ENCODE data around the gene GATAD1.
"Not testable (repeated sequence)": the region's sequence is repeated elsewhere in the genome, so short reads cannot be mapped to it uniquely, and the experiment has no call there.

GATAD1 gene, protein sequence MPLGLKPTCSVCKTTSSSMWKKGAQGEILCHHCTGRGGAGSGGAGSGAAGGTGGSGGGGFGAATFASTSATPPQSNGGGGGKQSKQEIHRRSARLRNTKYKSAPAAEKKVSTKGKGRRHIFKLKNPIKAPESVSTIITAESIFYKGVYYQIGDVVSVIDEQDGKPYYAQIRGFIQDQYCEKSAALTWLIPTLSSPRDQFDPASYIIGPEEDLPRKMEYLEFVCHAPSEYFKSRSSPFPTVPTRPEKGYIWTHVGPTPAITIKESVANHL

DNA sequence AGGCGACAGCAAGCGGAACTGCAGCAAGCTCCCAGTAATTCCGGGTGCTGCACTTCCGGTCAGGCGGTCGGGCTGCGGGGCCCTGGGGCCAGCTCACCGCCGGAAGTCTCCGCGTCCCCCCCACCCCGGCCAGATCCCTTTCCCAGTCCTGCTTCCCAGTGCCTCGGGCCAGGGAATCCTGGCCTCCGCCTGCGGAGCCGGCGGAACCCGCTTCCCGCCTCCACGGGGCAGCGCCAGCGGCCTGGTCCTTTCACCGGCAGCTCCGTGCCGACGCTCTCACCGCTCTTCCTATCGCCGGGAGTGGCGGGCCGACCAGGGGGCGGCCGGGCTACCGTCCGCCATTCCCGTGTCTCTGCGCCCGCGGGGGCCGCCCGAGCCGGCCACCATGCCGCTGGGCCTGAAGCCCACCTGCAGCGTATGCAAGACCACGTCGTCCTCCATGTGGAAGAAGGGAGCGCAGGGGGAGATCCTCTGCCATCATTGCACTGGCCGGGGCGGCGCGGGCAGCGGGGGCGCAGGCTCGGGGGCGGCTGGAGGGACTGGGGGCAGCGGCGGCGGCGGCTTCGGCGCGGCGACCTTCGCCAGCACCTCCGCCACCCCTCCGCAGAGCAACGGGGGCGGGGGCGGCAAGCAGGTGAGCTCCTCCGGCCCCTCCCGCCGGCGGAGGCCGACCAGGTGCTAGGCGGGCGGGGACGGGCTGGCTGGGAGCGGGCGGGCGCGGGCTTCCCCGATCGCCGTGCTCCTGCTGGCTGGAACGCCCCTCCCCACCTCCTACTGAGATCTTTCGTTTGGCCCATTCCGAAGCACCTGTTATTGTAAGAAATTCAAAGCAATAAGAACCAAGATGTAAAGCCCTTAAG, at the start of gene GATAD1:
Gene GATAD1, plus strand, starts transcription at position 138 of the 860 bp plus-strand sequence. Its CDS starts 248 bp downstream, at position 386.
- Mint-ChIP-seq H3K4me1 (ENCODE audit: low read depth) (peaks cover 25% of the 10 kb centered on the region), H3K27me3 (no peaks in the 10 kb centered on the region), H3K36me3 (ENCODE audit: low read depth) (peaks cover 42% of the 10 kb centered on the region), H3K27ac (peak within 1 kb of the TSS; percentile 93), H3K4me3 (peak within 1 kb of the TSS; percentile 78), H3K9me3 (no peaks in the 10 kb centered on the region)
- peak; percentile 86 for DNase-seq

DNA sequence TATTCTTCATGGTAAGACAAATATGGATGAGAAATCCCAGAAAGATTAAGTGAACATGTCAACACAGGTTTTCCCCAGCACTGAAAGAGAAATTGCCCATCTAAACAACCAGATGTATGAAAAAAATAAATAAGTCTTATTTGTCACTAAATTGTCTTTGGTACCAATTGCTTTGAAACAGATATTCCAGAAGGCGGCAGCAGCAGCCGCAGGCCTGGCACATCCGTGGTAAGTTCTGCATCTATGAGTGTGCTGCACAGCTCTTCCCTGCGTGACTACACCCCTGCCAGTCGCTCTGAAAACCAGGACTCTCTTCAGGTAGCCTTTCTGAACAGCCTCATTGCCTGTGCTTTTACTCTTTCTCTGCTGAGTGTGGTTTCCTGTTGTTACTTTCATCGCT, 49.7 kb upstream of the GATAD1 start:
- Mint-ChIP-seq H3K4me3 (no peak overlapping the region), H3K9me3 (no peaks in the 10 kb centered on the region), H3K4me1 (ENCODE audit: low read depth) (peaks cover 1% of the 10 kb centered on the region), H3K27ac (no peak overlapping the region), H3K36me3 (ENCODE audit: low read depth) (peaks cover 51% of the 10 kb centered on the region), H3K27me3 (no peaks in the 10 kb centered on the region)
- no peak for DNase-seq

DNA sequence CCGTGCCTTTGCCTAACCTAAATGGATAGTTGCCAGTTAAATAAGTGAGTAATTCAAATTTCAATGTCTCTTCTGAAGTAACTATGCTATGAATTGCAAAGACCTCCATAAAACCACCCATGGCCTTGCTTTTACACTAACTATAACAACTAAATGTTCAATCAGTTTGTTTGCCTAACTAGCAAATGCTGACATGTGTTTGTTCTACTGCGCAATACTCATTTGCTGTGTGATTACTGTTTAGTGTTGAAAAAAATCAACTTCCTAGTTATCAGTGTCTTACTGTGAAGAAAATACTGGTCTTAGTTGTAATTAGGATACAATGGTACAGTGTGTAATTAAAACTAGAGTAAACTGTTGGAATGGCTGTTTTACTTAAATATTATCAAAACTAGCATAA, 47.3 kb upstream of the GATAD1 start:
- Mint-ChIP-seq H3K27me3 (no peaks in the 10 kb centered on the region), H3K4me3 (no peak overlapping the region), H3K36me3 (ENCODE audit: low read depth) (peaks cover 47% of the 10 kb centered on the region), H3K9me3 (no peaks in the 10 kb centered on the region), H3K4me1 (ENCODE audit: low read depth) (peaks cover 20% of the 10 kb centered on the region), H3K27ac (no peak overlapping the region)
- no peak for DNase-seq

DNA sequence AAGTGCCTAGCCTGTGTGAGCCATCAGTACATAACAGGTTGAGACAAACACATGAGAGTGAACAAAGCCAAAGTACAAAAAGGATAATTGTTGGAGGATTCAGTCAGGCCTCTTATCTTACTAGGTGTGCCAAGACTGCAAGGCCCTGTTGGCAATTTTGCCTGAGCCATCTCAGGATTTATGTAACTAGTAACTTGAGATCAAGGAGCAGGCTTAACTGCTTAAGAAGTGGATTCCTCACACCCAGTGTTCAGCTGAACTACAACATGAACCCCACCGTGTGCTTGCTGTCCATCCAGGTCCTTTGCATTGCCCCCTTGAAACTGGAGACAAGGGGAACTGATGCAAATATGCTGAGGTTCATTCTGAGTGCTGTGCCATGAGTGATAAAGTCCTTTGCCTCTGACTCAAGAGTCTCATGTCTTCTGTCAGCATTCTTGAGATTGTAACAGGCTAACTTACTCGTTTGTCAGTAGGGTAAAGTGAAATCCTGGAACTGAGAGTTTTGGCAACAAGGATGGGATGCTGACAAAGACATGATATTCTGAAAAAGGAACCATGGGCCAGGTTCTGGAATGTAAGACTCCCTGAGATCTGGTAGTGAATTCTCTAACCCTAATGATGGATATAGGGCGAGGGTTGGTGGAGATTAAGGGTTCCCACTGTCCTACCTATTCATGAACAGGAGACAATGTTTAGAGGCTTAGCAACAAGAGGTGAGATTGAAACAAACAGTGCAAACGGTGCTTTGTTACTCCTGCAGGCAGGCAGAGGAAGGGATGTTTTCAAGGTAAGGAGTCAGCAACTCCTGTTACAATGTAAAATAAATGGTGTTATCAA, 44.1 kb upstream of the GATAD1 start:
- Mint-ChIP-seq H3K27me3 (no peaks in the 10 kb centered on the region), H3K36me3 (ENCODE audit: low read depth) (peaks cover 24% of the 10 kb centered on the region), H3K27ac (no peak overlapping the region), H3K4me3 (no peak overlapping the region), H3K9me3 (no peaks in the 10 kb centered on the region), H3K4me1 (ENCODE audit: low read depth) (peaks cover 20% of the 10 kb centered on the region)
- DNase-seq: no peak

DNA sequence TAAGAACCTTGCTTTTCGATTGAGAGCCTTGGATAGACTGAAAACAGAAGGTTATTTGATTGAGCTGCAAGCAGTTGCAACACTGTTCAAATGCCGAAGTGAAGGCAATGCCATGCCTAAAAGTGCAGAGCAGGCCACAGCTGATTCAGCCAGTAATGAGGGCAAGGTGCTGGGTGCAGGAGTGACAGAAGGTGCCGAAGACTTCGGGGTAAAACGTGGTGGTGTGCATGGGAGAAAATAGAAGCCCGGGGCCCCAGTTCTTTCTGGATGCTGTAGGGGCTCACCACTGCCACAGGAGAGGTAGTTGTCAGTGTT, 43.6 kb upstream of the GATAD1 start:
- Mint-ChIP-seq H3K9me3 (no peaks in the 10 kb centered on the region), H3K27me3 (no peaks in the 10 kb centered on the region), H3K4me1 (ENCODE audit: low read depth) (peaks cover 20% of the 10 kb centered on the region), H3K4me3 (no peak overlapping the region), H3K36me3 (ENCODE audit: low read depth) (peaks cover 18% of the 10 kb centered on the region), H3K27ac (peak overlapping the region; percentile 71)
- DNase-seq: no peak

DNA sequence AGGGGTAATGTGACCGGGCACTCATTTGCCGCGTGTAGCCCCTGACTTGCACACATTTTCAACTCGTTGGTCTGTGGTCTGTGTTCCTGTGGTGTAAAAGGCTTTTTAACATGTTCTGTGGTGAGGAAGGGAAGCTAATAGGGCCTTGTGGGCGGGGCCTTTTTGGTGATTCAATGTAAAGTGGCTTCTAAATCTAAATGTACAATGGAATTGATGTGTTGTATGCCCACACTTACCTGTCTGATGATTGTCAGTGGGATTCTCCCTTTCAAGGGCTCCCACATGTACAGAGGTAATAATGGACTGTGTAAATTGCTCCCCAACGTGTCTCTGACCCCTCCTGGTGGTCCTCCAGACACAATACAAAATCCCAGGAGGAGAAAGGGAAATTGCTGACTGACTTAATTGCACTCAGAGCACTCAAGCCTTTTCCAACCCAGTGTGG, 43.1 kb upstream of the GATAD1 start:
- H3K4me3 Mint-ChIP-seq: no peak overlapping the region
- H3K4me1 Mint-ChIP-seq (ENCODE audit: low read depth): peaks cover 20% of the 10 kb centered on the region
- no peaks in the 10 kb centered on the region for H3K9me3 Mint-ChIP-seq
- no peak for DNase-seq
- no peaks in the 10 kb centered on the region for H3K27me3 Mint-ChIP-seq
- H3K27ac Mint-ChIP-seq: peak overlapping the region; percentile 71
- H3K36me3 Mint-ChIP-seq (ENCODE audit: low read depth): peaks cover 14% of the 10 kb centered on the region

DNA sequence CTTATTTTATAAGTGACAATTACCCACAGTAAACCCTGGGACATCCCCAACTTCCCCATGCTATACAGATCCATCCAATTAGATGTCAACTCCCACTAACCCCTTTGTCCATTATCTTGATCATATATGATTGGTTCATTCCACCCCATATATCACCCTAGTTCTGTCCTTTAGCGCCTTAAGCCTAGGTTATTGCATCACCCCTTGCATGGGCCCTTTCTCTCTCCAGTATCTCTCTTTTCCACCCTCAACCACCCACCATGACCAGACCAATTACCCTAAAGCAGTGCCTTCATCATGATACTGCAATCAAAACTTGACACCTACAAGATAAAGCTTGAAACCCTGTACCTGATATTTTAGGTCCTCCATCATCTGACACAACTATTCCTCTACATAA, 37.9 kb upstream of the GATAD1 start:
- H3K4me3 Mint-ChIP-seq: no peak overlapping the region
- no peak overlapping the region for H3K27ac Mint-ChIP-seq
- no peaks in the 10 kb centered on the region for H3K36me3 Mint-ChIP-seq (ENCODE audit: low read depth)
- DNase-seq: no peak
- peaks cover 21% of the 10 kb centered on the region for H3K27me3 Mint-ChIP-seq
- H3K4me1 Mint-ChIP-seq (ENCODE audit: low read depth): peaks cover 2% of the 10 kb centered on the region
- no peaks in the 10 kb centered on the region for H3K9me3 Mint-ChIP-seq

DNA sequence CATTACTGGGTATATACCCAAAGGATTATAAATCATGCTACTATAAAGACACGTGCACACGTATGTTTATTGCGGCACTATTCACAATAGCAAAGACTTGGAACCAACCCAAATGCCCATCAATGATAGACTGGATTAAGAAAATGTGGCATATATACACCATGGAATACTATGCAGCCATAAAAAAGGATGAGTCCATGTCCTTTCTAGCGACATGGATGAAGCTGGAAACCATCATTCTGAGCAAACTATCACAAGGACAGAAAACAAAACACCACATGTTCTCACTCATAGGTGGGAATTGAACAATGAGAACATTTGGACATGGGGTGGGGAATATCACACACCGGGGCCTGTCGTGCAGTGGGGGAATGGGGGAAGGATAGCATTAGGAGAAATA, 37.1 kb upstream of the GATAD1 start:
- not testable (repeated sequence) for H3K4me3 Mint-ChIP-seq; DNase-seq; H3K4me1 Mint-ChIP-seq (ENCODE audit: low read depth); H3K9me3 Mint-ChIP-seq; H3K36me3 Mint-ChIP-seq (ENCODE audit: low read depth); H3K27ac Mint-ChIP-seq
- H3K27me3 Mint-ChIP-seq: peaks cover 21% of the 10 kb centered on the region

DNA sequence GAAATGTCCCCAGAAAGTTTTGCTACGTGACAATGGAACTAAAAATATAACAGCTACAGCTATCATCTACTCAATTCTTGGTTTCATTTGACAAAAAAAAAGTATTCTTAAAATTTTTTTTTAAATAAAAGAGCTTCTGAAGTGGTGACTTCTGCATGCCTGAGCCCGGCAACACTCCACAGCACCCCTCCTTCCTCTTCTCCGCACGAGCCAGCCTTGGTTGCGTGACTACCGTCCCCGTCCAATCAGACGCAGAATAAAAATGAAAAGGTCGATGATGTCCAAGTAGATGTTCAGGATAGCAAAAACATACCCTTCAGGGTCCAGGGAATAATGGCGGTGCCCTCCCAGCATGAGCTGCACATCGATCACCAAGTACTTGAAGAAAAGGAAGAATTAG, 34.5 kb upstream of the GATAD1 start:
- no peaks in the 10 kb centered on the region for H3K4me1 Mint-ChIP-seq (ENCODE audit: low read depth)
- no peaks in the 10 kb centered on the region for H3K36me3 Mint-ChIP-seq (ENCODE audit: low read depth)
- no peak for DNase-seq
- H3K27ac Mint-ChIP-seq: no peak overlapping the region
- H3K9me3 Mint-ChIP-seq: no peaks in the 10 kb centered on the region
- no peak overlapping the region for H3K4me3 Mint-ChIP-seq
- H3K27me3 Mint-ChIP-seq: peaks cover 21% of the 10 kb centered on the region

DNA sequence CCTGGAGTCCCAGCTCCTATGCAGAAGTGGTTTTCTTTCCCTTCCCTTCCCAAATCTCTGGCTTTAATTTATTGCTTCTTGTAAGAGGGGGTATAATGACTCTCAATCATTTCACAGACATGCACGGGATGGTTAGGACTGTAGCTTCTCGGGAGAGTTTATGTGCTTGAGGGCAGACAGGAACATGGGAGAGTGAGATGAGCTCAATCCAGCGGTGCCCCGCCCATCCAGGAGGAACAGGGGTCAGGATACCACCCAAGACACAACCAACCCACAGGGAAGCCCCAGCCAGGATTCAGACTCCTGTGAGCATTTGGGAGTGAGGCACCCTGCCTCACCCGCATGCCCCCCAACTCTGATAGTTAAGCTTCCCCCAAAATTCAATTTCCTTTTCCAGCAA, 33.7 kb upstream of the GATAD1 start:
- no peak for DNase-seq
- Mint-ChIP-seq H3K36me3 (ENCODE audit: low read depth) (no peaks in the 10 kb centered on the region), H3K27ac (no peak overlapping the region), H3K4me3 (no peak overlapping the region), H3K9me3 (no peaks in the 10 kb centered on the region), H3K27me3 (peaks cover 21% of the 10 kb centered on the region), H3K4me1 (ENCODE audit: low read depth) (no peaks in the 10 kb centered on the region)

DNA sequence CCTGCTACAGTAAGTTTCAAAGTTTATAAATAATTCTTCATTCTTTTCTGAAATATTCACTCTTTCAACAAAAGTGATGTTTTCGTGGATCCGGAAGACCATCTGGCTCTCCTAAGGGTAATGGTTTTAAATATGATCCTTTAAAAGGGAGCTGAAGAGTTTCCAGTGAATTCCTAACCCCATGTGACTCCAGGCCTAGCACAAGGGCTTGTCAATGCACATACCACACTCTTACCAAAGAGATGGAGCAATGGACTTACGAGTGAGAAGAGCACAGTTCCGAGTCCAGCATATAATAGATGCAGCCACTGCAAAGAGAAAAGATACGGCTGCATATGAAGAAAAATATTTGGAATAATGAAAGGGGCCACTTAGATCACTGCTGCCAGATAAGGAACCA, 32.1 kb upstream of the GATAD1 start:
- Mint-ChIP-seq H3K4me3 (no peak overlapping the region), H3K4me1 (ENCODE audit: low read depth) (no peaks in the 10 kb centered on the region), H3K27ac (no peak overlapping the region), H3K27me3 (peaks cover 16% of the 10 kb centered on the region), H3K36me3 (ENCODE audit: low read depth) (no peaks in the 10 kb centered on the region), H3K9me3 (no peaks in the 10 kb centered on the region)
- no peak for DNase-seq

DNA sequence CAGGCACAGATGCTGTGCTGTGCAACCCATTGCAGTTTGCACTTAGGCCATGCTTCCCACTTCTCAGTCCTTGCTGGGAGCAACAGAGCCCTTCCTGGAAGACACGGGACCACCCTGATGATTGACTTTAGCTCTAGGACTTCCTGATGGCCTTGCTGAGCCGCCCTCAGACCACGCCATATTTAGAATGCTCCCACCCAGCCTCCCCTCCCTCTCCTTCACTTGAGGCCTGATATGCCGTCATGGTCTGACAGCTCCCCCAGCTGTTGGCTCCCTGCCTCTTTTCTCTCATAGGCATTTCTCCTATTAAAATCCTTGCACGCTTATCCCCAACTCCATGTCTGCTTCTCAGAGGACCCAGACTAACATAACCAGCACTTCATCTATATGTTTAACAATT, 29.4 kb upstream of the GATAD1 start:
- H3K36me3 Mint-ChIP-seq (ENCODE audit: low read depth): no peaks in the 10 kb centered on the region
- H3K27me3 Mint-ChIP-seq: peaks cover 6% of the 10 kb centered on the region
- H3K4me1 Mint-ChIP-seq (ENCODE audit: low read depth): no peaks in the 10 kb centered on the region
- DNase-seq: no peak
- no peak overlapping the region for H3K27ac Mint-ChIP-seq
- H3K4me3 Mint-ChIP-seq: no peak overlapping the region
- no peaks in the 10 kb centered on the region for H3K9me3 Mint-ChIP-seq

DNA sequence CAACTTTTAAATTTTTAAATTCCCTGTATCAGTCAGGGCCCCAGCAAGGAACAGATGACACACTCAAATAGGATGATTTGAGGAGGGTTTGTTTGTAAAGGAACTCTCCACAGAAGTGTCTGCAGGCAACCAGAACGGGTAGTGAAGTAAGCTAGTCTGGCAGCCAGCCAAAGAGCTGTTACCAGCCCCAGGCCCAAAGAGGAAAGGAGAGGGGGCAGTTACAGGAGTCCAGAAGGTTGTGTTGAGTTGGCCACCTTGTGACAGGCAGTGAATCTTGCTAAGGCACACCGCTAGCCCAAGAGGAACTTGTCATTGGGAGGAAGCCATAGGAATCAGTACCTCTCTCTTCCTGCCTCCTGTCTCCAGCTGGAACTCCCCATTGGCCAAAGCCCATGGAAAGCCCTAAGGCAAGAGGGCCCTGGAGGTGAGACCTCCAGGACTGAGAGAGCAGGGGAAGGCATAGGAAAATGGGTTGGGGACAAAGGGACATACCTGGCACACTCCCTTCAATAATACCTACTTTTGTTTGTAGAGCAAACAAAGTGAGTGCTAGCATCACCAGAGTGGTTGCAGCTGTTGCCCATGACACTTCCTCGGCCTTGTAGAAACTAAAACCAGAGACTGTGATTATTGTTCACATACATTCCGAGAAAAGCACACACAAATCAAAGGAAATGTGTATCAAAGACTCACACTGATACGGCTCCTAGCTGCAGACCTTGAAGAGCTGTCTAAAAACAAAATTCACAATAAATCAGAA, 25.4 kb upstream of the GATAD1 start:
- Mint-ChIP-seq H3K9me3 (no peaks in the 10 kb centered on the region), H3K36me3 (ENCODE audit: low read depth) (no peaks in the 10 kb centered on the region), H3K4me3 (no peak overlapping the region), H3K27me3 (peaks cover 28% of the 10 kb centered on the region), H3K27ac (no peak overlapping the region), H3K4me1 (ENCODE audit: low read depth) (peaks cover 15% of the 10 kb centered on the region)
- DNase-seq: no peak

DNA sequence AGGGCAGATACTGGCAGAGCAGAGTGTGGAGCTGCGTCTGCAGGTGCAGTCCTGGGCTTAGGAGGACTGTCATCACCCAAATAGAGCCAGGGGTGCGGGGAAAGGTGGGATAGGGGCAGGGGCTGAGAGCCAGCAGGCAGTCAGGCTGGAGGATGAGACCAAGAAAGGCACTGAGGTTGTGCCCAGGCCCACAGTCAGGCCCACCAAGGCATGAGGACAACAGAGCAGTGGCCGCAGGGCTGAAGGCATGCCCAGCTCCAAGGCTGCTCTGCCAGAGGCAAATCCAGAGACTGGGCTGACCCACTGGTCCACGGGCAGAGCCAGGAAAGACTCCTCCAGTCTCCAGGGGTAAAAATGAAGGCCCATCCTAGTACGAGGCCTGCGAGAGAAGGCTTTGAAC, 24.4 kb upstream of the GATAD1 start:
- peaks cover 15% of the 10 kb centered on the region for H3K4me1 Mint-ChIP-seq (ENCODE audit: low read depth)
- H3K4me3 Mint-ChIP-seq: no peak overlapping the region
- no peaks in the 10 kb centered on the region for H3K9me3 Mint-ChIP-seq
- no peak overlapping the region for H3K27ac Mint-ChIP-seq
- no peaks in the 10 kb centered on the region for H3K36me3 Mint-ChIP-seq (ENCODE audit: low read depth)
- DNase-seq: no peak
- peaks cover 34% of the 10 kb centered on the region for H3K27me3 Mint-ChIP-seq
